HPDE6-E6E7 (cell line): ENCODE results near the gene SNRNP35.
"Not testable (repeated sequence)": the region's sequence is repeated elsewhere in the genome, so short reads cannot be mapped to it uniquely, and the experiment has no call there.

ENCODE experiments used
- DNase-seq: peaks from one replicate; pipeline ENCODE4 v3.0.0; 2011; ENCODE audit warnings: missing footprints; ENCODE audit errors: extremely low spot score

Gene SNRNP35

DNA sequence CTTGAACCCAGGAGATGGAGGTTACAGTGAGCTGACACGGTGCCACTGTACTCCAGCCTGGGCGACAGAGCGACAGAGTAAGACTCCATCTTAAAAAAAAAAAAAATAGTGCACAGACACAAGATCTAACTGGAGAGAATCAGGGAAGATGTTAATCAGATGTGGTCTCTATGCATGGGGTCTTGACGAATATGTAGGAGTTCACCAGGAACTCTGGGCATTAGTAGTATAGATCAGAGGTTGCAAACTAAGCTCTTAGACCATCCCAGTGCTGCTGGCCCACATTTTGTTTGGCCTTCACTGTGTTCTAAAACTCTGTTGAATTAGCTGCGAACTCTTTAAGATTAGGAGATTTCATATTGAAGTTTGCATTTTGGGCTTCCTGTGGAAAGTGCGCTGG lies 31.6 kb downstream of the SNRNP35 start:
- no peak for DNase-seq

DNA sequence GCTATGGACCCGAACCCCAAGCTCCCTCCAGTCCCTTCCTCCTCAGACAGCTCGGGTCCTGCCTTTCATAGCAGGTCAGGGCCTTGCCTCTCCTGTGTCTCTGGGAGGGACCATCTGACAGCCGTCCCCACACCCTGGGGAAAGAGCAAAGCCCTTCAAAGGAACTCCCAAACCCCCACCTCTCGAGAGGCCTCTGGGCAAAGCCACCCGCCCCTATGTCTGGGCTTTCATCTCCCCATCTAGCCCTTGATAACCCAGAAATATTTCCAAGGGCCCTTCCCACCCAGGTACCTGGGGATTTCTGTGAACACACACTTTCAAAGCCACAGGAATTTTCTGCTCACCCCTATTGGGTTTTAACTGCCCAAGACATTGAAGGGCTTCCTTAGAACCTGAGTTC lies 32.1 kb downstream of the SNRNP35 start:
- DNase-seq, result no peak

DNA sequence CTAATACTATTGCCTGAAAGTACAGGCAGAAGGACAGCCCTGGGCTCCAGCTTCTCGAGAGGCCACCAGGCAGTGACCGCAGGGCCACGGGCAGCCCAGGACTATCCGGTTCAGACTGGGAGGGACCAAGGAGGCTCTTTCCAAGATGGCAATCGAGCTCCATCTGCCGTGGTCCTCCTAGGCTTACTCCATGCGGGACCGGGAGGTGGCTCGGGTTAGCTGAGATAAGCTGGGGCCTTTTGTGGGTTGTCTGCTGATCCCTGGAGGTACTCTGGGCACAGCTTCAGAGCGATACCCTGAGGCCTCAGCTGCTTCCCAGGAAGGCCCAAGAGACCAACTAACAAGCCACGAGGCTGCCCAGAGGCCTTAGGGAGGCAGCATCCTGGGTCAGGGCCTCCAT lies 33.1 kb downstream of the SNRNP35 start:
- no peak for DNase-seq

DNA sequence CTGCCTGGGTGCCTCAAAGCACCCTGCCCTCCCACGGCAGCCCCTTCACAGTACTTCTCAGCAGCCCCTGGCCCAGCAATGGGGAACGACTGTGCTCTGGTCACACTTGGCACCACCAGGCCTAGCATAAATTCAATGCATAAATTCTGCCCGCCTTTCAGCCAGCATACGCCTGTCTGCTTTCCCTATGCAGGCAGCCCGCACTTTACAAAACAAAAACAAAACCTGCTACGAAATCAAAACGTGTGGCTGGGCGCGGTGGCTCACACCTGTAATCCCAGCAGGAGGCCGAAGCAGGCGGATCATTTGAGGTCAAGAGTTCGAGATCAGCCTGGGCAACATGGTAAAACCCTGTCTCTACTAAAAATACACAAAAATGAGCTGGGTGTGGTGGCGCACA lies 33.5 kb downstream of the SNRNP35 start:
- DNase-seq, result no peak

DNA sequence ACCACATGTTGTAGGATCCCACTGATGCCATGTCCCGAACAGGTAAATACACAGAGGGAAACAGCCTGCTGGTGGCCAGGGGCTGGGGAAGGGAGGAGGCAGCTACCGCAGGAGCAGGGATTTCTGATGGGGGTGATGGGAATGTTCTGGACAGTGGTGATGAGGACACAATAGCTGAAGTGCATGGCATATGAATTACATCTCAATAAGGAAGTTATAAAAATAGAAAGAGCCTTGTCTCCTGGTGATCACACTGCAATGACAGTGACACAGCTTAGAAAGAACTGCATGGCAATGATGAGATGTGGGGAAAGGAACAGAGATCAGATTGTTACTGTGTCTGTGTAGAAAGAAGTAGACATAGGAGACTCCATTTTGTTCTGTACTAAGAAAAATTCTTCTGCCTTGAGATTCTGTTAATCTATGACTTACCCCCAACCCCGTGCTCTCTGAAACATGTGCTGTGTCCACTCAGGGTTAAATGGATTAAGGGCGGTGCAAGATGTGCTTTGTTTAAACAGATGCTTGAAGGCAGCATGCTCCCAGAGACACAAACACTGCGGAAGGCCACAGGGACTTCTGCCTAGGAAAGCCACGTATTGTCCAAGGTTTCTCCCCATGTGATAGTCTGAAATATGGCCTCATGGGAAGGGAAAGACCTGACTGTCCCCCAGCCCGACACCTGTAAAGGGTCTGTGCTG lies 34.5 kb downstream of the SNRNP35 start:
- DNase-seq, result not testable (repeated sequence)

DNA sequence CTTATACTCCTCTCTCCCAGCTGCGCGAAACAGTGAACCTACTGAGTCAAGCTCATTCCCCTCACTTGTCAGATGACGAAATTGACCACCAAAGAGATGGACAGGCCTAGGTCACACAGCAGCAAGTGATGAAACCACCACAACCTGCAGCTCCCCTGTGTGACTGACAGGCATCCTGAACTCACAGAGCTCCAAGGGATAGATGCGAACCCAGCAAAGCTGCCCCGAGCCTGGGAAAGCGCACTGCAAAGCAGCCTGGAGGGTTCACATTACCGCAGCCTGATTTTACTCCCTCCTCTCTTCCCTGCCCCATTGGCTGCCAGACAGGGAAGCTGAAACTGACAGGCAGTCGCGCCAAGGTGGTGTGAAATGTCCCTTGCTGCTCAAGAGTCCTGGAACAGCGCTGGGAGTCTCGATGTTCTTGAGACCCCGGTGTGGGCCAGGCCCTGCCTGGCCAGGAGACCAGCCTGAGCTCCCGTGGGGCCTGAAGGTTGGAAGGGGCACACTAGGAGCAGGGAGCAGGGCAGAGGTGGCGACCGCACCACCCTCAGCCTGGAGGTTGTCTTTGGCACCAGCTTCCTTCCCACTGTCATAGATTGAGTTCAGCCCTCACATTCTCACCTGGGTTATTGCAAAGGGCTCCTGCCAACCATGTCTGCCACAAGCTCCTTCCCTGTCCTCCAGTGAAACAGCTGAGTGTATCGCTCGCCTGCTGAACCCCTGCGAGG lies 36.3 kb downstream of the SNRNP35 start:
- no peak for DNase-seq

DNA sequence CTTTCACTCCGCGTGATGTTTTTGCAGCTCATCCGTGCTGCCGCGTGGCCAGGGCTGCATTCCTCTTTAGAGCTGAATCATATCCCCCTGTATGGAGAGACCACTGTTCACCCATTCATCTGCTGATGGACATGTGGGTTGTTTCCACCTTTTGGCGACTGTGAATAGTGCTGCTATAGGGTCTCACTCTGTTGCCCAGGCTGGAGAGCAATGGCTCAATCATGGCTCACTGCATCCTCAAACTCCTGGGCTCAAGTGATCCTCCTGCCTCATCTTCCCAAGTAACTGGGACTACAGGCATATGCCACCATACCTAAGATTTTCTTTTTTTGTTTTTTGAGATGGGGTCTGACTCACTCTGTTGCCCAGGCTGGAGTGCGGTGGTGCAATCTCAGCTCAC lies 39.1 kb downstream of the SNRNP35 start:
- no peak for DNase-seq

DNA sequence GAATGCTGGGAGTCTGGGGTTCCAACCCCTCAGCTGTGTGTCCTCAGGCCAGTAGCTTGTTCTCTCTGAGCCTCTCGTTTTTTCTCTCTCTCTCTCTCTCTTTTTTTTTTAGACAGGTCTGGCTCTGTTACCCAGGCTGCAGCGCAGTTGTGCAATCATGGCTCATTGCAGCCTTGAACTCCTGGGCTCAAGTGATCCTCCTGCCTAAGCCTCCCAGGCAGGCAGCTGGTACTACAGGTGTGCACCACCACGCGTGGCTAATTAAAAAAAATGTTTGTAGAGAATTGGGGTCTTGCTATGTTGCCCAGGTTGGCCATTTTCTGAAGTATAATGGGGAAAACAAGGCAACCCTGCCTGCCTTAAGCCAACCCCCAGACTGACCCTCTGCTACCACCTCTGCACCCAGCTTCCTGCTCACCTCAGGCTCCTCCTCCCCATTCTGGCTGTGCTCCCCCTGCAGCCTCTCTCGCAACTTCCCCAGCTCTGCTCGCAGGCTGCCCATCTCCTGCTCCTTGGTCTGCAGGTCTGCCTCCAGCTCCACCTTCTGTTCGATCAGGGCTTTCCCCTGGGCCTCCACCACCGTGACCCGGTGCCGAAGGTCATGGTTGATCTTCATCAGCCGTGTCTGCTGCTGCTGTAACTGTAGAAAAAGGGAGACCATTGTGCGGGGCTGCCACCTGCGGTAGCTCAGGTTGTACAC lies 40.3 kb downstream of the SNRNP35 start:
- DNase-seq, result no peak

DNA sequence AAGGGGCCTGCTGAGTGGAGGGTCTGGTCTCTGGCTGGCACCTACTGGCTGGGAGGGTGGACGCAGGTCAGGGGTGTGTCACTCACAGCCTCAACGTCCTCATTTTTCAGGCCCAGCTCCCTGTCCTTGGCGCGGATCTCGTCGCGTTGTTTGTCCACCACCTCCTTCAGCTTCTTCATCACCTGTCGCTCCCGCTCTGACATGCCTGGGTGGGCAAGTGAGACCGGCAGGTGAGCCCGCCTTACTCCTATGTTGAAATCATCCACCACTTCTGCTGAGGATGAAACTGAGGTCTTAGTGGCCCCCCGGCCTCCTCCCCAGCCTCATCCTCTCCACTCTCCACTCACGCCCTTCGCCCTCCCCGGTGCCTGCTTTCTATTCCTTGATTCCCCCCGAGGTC lies 41.4 kb downstream of the SNRNP35 start:
- no peak for DNase-seq

DNA sequence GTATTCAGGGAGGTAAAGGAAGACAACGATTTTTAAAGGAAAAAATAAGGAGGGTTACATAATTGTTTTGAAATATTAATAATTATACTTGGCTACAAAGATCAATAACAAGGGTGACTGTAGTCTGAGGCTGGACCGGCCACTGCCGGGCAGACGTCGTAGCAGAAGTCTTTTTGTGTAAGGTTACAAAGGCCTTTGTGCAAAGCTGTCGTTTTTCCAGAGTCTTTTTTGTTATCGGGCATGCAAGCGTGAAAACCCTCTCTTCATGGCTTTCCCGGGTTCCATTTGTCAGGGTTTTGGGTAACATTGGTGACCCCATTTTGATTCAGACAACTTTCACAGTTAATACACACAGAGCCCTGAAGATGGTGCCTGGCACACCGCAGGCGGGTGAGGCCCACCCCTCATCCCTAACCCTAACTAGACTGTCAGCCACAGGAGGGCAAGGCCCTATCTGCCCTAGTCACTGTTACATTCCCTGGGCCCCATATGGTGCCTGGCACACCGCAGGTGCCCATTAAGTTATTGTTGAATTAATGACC lies 44.3 kb downstream of the SNRNP35 start:
- no peak for DNase-seq

DNA sequence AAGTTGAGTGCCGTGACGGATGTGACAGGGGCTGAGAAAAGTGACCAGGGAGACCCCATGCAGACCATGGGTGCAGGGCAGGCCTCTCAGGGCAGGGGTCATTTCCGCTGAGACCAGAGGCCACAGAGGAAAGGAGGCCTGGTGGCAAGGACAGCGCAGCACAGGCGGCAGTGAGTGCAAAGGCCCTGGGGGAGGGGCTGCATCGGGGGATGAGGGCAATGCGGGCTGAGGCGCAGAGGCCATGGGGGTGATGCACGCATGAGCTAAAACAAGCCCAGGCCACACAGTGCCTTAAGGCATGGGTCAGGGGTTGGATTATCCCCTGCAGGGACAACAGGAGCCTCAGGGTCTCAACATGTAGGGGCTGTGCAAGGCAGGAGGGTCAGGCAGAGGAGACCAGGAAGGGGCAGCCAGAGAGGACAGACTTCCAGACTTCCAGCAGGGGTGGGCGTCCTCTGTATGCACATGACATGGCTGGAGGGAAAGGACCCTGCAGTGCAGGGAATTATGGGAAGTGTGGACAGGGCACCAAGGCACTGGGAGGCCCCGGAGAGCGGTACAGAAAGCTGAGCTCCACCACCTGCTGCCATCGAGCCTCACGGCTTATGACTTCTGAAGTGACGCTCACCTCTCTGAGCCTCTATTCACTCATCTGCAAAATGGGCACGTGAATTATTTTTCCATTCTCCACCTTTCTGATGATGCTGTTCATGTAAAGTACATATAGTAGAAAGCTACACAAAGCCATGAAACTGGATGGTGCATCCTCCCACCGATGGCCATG lies 48.3 kb downstream of the SNRNP35 start:
- no peak for DNase-seq

DNA sequence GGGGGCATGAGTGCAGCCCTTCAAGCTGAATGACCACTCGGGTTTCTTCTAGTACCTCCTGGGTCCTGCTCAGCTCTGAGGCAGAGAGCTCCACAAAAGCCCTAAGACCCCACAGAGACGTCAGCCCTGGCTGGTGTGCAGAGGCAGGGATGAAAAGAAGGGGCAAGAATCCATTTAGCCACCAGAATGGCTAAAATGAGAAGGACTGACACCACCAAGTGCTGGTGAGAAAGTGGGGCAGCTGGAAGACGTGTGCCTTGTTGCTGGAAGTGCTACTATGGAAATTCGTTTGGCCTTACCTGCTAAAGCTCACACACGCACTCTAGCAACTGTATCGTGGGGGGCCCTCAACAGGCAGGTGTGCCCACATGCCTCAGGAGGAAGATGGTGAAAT lies 48.9 kb downstream of the SNRNP35 start:
- no peak for DNase-seq

DNA sequence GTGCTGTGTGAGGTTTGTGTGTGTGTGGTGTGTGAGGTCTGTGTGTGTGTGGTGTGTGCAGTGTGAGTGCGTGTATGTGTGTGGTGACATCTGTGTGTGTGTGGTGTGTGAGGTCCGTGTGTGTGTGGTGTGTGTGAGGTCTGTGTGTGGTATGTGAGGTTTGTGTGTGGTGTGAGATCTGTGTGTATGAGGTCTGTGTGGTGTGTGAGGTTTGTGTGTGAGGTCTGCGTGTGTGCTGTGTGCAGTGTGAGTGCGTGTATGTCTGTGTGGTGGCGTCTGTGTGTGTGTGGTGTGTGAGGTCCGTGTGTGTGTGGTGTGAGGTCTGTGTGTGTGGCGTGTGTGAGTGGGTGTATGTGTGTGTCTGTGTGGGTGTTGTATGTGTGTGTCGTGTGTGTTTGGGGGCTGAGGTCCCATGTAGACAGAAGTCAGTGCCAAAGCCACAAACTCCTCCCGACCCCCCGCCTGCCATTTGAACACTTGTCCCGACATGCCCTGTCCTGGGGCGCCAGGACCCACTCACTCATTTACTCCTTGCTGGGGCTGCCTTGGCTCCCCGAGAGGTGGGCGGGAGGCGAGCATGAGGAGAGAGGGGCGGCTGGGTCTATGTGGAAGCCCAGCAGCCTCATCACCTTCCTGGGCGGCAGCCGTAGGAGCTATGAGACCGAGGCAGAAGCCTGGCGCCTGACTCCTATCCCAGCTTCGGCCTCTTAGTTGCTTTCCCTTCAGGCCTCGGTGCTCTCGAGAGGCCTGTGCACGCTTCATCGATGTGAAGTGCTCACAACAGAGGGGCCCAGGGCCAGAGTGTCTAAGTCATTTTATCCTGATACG lies 55.1 kb downstream of the SNRNP35 start:
- no peak for DNase-seq

DNA sequence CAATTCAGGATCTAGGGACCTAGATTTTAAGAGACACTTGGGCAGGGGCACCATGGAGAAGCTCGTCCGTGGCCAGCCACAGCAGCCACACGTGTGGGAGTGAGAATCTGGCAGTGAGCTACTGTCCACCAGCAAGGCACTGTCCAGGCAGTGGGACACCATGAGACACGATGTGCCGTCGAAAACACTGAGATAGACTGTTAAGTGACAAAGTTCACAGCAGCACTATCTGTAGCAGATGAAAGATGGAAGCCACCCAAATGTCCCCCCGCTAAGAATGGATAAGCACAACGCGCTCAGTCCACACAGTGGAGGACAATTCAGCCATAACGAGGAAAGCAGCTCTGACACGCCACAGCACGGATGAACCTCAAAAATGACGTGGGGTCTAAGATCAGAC lies 55.9 kb downstream of the SNRNP35 start:
- DNase-seq, result no peak

DNA sequence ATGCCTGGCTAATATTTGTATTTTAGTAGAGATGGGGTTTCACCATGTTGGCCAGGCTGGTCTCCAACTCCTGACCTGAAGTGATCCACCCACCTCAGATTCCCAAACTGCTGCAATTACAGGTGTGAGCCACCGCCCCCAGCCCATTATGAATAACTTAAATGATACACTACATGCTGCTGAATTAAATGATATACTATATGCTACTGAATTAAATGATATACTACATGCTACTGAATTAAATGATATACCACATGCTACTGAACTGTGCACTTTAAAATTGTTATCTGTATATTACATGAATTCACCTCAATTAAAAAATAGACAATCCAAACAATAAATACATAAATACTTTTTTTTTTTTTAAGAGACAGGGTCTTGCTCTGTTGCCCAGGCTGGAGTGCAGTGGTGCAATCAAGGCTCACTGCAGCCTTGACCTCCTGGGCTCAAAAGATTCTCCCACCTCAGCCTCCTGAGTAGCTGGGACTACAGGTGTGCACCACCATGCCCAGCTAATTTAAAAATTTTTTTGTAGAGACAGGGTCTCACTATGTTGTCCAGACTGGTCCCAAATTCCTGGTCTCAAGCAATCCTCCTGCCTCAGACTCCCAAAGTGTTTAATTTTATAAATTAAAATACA lies 56.8 kb downstream of the SNRNP35 start:
- DNase-seq, result not testable (repeated sequence)

DNA sequence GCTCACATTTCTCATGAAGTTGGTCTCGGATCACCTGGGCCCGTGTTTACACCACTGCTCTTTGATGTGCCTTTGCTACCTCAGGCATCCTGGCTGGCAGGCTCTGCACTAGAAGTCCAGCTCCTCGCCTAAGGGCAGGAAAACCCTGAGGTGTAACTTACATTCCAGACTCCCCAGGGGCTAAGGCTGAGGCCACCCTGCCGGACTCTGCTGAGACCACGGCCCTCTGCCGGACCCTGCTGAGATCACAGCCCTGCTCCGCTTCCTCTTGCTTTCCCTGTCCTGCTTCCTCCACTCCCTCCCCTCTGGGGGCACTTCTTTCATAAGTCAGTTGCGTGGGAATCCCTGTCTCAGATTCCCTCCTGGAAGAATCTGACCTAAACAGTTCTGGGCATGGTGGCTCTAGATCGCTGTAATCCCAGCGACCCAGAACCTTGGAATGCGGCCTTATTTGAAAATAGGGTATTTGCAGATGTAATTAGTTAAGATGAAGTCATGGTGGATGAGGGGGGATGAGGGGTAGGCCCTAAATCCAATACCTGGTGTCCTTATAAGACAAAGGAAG lies 58.4 kb downstream of the SNRNP35 start:
- DNase-seq, result no peak
